Activated T-cell treated with anti-CD3 and anti-CD28 coated beads, Interleukin-2, amount 50 U/mL, for 72 hours (primary cell): ENCODE results near the gene PGGT1B. TPM values are rescaled to one million over a fixed set of nuclear protein-coding genes. Genes with fewer than 3 reads are reported as not detected.
A peak's percentile ranks its signal among the peaks of the same experiment; 100 is the strongest.

Experiments used
- ATAC-seq, 2 donors: fragments of 150-1000 bp; cut with Tn5 transposase; replicated peaks in 1 of 2; 2 replicates each; pipeline ENCODE4 v1.10.0; 2021; ENCODE audit warnings: moderate library complexity in 2 of 2, mild to moderate bottlenecking in 1 of 2
- DNase-seq, 2 donors: peaks; one replicate each; pipeline ENCODE4 v3.0.0; 2021 to 2022; ENCODE audit warnings: mixed read lengths in 1 of 2
- H3K27ac Mint-ChIP-seq: one replicate; pipeline ENCODE4 v1.8.0; 2022; ENCODE audit warnings: mild to moderate bottlenecking, moderate library complexity, mixed read lengths
- H3K27me3 Mint-ChIP-seq: one replicate; pipeline ENCODE4 v1.8.0; 2022; ENCODE audit warnings: low read depth, mixed read lengths
- H3K36me3 Mint-ChIP-seq, 2 donors: one replicate each; pipeline ENCODE4 v1.8.0; 2022; ENCODE audit warnings: mixed read lengths in 2 of 2, mild to moderate bottlenecking in 1 of 2; ENCODE audit not compliant: insufficient read depth in 2 of 2
- H3K4me1 Mint-ChIP-seq: one replicate; pipeline ENCODE4 v1.8.0; 2022; ENCODE audit warnings: low read depth, mixed read lengths
- H3K4me3 Mint-ChIP-seq, 2 donors: one replicate each; pipeline ENCODE4 v1.8.0; 2022; ENCODE audit warnings: mild to moderate bottlenecking in 2 of 2, mixed read lengths in 2 of 2, moderate library complexity in 2 of 2
- H3K9me3 Mint-ChIP-seq, 2 donors: one replicate each; pipeline ENCODE4 v1.8.0; 2022; ENCODE audit warnings: mixed read lengths in 2 of 2
- total RNA-seq, 2 donors: library from RNA; stranded (reverse); gene quantifications; one replicate each; pipeline ENCODE4 v1.2.3, GENCODE V29; 2022

The PGGT1B gene
- total RNA-seq, 2 donors from 2014 or later, result 47.5 TPM

DNA sequence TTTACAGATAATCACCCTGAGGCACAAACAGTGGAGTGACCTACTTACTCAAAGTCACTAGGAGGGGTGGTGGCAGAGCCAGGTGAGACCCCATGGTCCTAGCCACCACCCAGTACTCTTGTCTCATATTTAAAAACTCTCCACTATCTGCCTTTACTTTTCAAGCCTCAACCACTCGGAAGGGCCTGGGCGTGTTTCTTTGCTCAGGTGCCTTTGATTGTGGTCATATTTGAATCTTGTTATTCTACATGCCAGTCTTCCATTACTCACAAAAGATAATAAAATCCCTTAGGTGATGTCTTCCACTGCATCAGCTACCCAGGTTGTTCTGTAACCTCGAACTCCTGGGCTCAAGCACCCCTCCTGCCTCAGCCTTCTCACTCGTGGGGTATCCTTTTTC, 72.3 kb downstream of the PGGT1B start:
- no peaks in the 10 kb centered on the region for H3K36me3 Mint-ChIP-seq
- H3K4me3 Mint-ChIP-seq, result no peak overlapping the region
- H3K27me3 Mint-ChIP-seq, result peaks cover 12% of the 10 kb centered on the region
- ATAC-seq, result no peak
- no peak overlapping the region for H3K27ac Mint-ChIP-seq
- H3K9me3 Mint-ChIP-seq, result no peaks in the 10 kb centered on the region
- no peak for DNase-seq
- no peaks in the 10 kb centered on the region for H3K4me1 Mint-ChIP-seq

DNA sequence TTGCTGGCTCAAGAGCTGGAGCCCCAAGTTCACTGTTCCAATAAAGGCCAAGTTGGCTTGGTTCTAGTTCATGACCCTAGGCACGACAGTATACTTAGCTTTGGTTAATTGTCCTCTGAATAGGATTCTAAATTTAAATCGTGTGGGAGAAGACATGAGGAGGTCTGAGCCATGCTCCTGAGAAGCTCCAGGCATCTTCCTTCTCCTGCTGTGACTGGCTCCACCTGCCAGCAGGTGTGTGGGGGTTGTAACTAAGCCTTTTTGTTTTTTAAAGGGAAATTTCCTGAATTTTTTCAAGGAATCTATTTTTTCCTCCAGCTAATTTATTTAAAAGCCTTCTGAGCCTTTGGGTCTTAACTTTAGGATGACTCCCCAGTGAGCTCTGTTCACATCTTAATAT, 72.8 kb downstream of the PGGT1B start:
- no peak for DNase-seq
- Mint-ChIP-seq H3K36me3 (no peaks in the 10 kb centered on the region), H3K9me3 (no peaks in the 10 kb centered on the region), H3K27me3 (peaks cover 12% of the 10 kb centered on the region), H3K27ac (no peak overlapping the region), H3K4me1 (no peaks in the 10 kb centered on the region), H3K4me3 (no peak overlapping the region)
- ATAC-seq, result no peak

DNA sequence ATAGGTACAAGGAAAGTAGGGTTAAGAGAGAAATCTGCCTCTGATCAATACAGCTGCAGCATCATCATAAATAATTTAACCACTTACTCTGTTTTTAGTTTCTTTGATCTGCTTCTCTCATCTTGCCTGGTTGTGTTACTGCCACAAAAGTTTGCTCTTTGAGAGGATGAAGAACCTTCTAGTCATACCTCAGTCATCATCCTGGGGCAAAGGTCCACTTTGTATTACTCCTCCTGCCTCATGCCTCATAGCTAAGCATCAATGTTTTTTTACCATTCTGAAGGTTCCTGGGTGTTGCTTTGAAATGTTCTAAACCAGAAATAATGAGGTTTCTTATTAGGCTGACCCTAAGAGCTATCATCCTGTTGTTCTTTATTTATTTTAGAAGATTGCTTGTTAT, 75.9 kb downstream of the PGGT1B start:
- no peak overlapping the region for H3K27ac Mint-ChIP-seq
- ATAC-seq, result no peak
- no peaks in the 10 kb centered on the region for H3K4me1 Mint-ChIP-seq
- no peak for DNase-seq
- no peak overlapping the region for H3K4me3 Mint-ChIP-seq
- peaks cover 0 to 2% of the 10 kb centered on the region in 2 donors for H3K36me3 Mint-ChIP-seq
- peaks cover 32% of the 10 kb centered on the region for H3K27me3 Mint-ChIP-seq
- H3K9me3 Mint-ChIP-seq, result no peaks in the 10 kb centered on the region

DNA sequence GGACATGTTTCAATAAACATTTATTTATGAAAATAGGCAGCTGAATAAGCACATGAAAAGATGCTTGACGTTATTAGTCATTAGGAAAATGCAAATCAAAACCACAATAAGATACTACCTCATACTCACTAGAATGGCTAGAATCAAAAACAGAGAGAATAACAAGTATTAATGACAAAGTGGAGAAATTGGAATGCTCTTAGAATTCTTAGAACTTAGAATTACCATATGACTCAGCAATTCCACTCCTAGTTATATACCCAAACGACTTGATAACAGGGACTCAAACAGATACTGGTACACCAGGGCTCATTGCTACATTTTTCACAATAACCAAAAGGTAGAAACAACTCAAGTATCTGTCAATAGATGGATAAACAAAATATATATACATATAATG, 77.9 kb downstream of the PGGT1B start:
- H3K27me3 Mint-ChIP-seq, result peaks cover 53% of the 10 kb centered on the region
- no peak overlapping the region for H3K4me3 Mint-ChIP-seq
- no peak for ATAC-seq
- peaks cover 0 to 4% of the 10 kb centered on the region in 2 donors for H3K36me3 Mint-ChIP-seq
- H3K27ac Mint-ChIP-seq, result no peak overlapping the region
- H3K4me1 Mint-ChIP-seq, result peaks cover 4% of the 10 kb centered on the region
- no peaks in the 10 kb centered on the region for H3K9me3 Mint-ChIP-seq
- no peak for DNase-seq

DNA sequence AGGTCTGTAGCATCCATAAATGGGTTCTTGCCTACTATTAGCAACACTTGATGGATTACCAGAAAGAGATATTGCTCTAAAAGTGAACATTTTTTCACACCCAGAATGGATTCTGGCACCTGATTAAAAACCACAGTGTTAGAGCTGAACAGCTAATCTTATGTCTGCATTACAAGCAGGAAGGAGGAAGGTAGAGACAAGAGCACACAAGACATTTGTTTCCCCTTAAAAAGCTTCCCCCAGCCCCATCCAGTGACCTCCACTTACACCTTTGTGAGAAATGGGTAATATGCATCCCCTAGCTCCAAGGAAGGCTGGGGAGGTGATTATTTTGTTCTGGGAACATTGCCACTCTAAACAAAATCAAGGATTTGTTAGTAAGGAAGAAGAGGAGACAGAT, 80.9 kb downstream of the PGGT1B start:
- Mint-ChIP-seq H3K9me3 (no peaks in the 10 kb centered on the region), H3K4me3 (no peak overlapping the region), H3K4me1 (peaks cover 11% of the 10 kb centered on the region), H3K27me3 (peaks cover 73% of the 10 kb centered on the region), H3K27ac (no peak overlapping the region), H3K36me3 (peaks cover 0 to 4% of the 10 kb centered on the region in 2 donors)
- no peak for DNase-seq
- no peak for ATAC-seq

DNA sequence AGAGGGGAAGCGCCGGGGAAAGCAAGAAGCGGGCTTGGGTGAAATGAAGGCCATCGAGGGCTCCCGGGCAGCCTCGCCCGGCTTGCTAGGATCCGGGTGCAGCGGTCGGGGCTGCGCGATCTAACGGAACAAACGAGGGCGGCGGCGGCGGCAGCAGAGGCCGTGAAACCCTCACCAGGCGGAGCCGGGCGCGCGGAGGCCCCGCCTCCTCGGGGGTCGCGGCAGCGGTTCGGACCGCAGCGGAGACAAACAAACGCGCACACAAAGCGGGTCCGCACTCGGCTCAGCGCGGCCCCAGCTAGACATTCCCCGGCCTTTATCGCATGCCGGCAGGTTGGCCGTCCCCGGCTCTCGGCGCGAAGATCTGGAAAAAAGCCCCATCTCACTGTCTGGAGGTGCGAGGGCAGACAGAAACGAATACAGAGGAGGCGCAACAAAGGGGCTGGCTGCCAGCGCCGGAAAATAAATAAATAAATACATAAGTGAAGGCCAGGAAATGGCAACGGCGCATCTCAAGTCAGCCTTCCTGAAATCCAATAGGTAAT, 82.4 kb downstream of the PGGT1B start:
- DNase-seq (peak; percentile 31 to 42), ATAC-seq (peak; percentile 74 to 82)
- Mint-ChIP-seq H3K27me3 (peaks cover 73% of the 10 kb centered on the region), H3K4me1 (peaks cover 11% of the 10 kb centered on the region), H3K27ac (no peak overlapping the region), H3K36me3 (peaks cover 0 to 4% of the 10 kb centered on the region in 2 donors), H3K4me3 (peak overlapping the region; percentile 91 to 94), H3K9me3 (no peaks in the 10 kb centered on the region)

DNA sequence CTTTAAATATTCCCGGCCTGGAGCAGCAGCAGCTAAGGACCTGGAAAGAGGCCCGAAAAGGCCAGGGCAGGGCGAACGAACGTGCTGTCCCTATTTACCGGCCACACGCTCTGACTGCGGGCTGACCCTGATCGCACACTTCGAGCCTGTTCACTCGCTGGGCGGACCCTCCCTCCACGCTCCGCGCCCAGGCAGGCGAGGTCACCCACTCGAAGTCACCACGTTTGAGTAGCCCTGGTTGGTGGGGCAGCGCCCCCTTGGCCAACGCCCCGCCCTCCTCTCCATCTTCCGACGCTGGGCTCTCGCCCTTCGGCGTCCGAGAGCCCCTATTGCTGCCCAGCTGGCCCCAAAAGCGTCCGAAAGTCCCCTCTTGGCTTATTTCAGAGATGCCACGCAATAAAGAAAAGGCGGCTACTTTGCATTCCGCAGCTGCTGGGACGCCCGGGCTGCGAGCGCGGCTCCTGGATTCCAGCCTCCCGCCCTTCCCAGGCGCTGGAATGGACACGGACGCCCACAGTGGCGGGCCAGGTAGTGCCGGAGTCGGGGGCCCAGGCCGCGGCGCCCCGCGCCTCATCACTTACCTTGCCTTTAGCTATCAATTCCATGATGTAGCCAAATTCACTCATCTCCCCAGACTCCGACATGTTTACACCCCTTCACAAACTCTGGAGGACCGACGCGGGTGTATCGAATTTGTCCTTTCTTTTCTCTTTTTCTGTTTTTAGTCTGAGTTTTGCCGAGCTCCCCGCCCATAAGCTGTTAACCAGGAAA, 83.1 kb downstream of the PGGT1B start:
- H3K4me3 Mint-ChIP-seq, result peak overlapping the region; percentile 91 to 94
- H3K36me3 Mint-ChIP-seq, result peaks cover 0 to 4% of the 10 kb centered on the region in 2 donors
- no peaks in the 10 kb centered on the region for H3K9me3 Mint-ChIP-seq
- peaks cover 11% of the 10 kb centered on the region for H3K4me1 Mint-ChIP-seq
- H3K27ac Mint-ChIP-seq, result no peak overlapping the region
- peak; percentile 4 to 8 for DNase-seq
- peaks cover 75% of the 10 kb centered on the region for H3K27me3 Mint-ChIP-seq
- ATAC-seq, result peak; percentile 50 to 56

DNA sequence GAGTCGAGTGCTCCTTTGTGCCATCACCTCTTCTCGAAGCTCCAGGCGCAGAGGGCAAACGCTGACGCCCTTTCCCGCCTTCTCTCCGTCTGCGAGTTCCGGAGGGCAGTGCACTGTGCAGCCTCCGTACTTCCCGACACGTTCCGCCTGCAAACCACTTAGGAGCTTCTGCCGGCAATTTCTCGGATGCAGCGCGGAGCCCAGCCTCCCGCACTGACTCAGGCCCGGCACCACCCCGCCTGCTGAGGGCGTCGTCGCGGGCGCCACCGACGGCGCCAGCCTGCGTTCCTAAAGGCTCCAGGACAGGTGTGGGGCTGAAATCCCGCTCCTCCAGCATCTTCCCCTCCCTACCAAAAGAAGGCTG, 83.7 kb downstream of the PGGT1B start:
- ATAC-seq, result peak in 1 of 2 donors; percentile 33
- Mint-ChIP-seq H3K4me3 (peak overlapping the region; percentile 91 to 94), H3K36me3 (peaks cover 0 to 2% of the 10 kb centered on the region in 2 donors), H3K9me3 (no peaks in the 10 kb centered on the region), H3K4me1 (peaks cover 11% of the 10 kb centered on the region), H3K27ac (no peak overlapping the region), H3K27me3 (peaks cover 75% of the 10 kb centered on the region)
- no peak for DNase-seq

DNA sequence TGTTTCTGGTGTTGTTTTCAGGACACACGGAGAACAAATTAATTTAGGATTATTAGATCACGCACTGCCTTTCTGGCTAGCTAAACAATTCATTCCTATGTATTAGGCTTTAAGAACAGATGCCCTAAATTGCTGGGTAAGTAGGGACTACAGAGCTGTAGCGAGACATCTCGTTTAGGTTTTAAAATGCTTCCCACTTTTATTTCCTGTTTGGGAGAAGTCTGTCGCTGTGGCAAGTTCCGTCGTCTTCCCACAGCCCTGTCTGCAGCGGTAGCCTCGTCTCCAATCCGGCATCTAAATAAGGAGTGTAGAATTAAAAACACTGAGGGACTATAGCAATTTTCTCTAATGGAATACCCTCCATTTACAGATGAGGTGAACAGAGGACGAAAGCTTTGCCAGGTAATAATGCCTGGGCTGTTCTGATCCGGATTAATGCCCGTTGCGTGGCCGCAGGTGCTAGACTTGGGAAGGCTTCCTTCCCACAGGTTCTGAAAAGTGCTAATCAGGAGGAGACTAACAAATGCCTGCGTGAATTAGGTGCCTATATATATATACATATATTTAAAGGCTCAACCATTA, 91.7 kb downstream of the PGGT1B start:
- DNase-seq (no peak), ATAC-seq (no peak)
- H3K27me3 Mint-ChIP-seq, result peaks cover 63% of the 10 kb centered on the region
- no peak overlapping the region for H3K27ac Mint-ChIP-seq
- peaks cover 4% of the 10 kb centered on the region in 2 donors for H3K36me3 Mint-ChIP-seq
- peaks cover 5% of the 10 kb centered on the region for H3K4me1 Mint-ChIP-seq
- H3K9me3 Mint-ChIP-seq, result peaks cover 4 to 5% of the 10 kb centered on the region in 2 donors
- peak overlapping the region; percentile 88 to 91 for H3K4me3 Mint-ChIP-seq

DNA sequence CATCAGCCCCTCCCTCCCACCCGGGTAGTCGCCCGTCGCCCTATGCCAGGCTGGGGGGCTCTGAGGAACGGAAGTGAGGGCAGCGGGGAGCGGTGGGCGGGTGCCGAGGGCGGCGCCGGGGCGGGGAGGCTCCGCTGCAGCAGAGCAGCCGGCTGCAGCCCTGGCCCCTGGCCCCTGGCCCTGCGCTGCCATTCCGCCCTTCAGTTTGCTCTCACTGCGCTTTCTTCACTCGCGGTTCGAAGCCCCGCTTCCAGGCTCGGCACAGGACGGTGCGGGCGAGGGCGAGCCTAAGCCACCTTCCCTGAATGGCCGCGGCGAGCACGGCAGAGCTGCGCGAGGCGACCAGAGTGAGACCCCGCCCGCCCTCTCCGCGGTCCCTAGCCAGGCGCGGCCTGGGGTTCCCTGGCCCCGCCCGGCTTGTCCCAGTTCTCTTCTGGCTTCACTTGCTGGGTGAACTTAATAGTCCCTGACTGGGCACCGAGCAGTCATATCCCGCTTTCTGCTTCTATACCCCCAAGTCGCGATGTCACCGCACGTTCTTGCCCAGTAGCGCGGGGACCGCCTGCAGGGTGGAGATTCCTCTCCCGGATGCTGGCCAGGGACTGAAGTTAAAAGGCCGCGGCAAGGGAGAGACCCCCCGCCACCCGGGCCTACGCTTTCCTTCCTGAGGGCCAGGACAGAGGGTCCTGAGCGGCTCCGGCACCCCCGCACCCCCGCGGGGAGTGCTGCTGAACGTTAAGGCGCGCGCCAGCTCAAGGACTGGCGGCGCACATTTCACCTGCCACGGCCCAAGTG, 92.3 kb downstream of the PGGT1B start:
- peak overlapping the region; percentile 88 to 91 for H3K4me3 Mint-ChIP-seq
- H3K4me1 Mint-ChIP-seq, result peaks cover 5% of the 10 kb centered on the region
- ATAC-seq (peak; percentile 50 to 56), DNase-seq (peak in 1 of 2 donors; percentile 19)
- peaks cover 63% of the 10 kb centered on the region for H3K27me3 Mint-ChIP-seq
- peaks cover 4 to 5% of the 10 kb centered on the region in 2 donors for H3K9me3 Mint-ChIP-seq
- H3K27ac Mint-ChIP-seq, result no peak overlapping the region
- peaks cover 4% of the 10 kb centered on the region in 2 donors for H3K36me3 Mint-ChIP-seq

DNA sequence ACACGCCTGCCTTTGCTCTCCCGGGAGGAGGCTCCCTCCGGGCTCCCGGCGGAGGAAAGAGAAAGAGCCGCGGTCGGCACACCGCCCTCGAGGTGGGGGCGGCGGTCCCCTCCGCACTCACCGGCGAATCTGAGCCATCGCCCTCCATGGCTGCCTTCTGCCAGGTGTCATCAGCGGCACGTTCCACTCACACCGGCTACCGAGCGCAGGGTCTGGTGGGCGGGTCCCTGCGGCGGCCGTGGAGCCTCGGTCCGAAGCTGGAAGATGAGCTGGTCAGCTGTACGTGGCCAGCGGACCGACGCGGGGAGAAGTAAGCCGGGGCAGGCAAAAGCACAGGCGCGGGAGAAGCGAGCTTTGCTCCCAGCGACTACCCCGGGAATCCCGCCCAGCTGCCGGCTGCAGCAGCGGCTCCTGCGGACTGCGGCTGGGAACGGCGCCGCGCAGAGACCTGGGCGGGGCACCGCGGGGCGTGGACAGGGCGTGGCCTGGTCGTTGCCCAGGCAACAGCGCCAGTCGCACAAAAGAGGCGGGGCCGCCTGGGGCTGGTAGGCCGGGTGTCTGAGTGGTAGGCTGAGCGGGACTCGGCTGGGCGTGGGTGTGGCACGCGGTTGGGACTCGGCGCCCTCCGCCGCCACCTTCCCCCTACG, 93.1 kb downstream of the PGGT1B start, which contains the start of gene TRIM36:
TSS of gene TRIM36 (minus strand) at position 422 of the 647 bp plus-strand sequence. CDS start at position 148, 274 bp downstream.
- peak; percentile 96 to 98 for ATAC-seq

DNA sequence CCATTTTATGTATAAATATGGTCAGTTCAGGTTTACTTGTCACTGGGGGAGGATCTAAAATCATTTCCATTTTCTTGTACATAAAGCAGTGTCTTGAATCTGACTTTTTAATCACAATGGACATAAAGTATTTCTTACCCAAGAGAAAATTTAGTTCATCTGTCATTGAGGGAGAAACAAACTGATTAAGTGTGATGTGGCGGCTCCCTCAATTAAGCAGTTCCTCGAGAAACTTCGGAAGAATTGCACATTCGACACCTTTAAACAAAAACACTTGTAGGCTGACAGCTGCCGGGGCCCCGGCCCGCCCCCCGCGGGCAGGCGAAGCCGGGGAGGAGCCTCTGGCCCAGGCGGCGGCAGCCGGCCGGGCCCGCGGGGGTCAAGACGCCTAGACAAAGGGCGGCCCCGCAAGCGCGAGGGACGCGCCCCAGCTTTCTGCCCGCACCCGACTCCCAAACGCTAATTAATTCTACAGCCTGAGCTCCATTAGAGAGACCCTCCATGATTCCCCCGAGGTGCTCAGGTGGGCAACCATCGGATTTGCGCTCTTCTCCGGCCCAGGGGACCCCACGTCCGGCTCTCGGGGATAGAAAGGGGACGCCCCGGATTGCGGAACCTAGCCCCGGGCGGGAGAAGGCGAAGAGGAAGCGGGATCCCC, 93.7 kb downstream of the PGGT1B start:
- no peak overlapping the region for H3K27ac Mint-ChIP-seq
- H3K27me3 Mint-ChIP-seq, result peaks cover 54% of the 10 kb centered on the region
- peak overlapping the region; percentile 88 to 91 for H3K4me3 Mint-ChIP-seq
- peaks cover 5% of the 10 kb centered on the region for H3K4me1 Mint-ChIP-seq
- no peak for ATAC-seq
- no peak for DNase-seq
- peaks cover 4% of the 10 kb centered on the region in 2 donors for H3K36me3 Mint-ChIP-seq
- H3K9me3 Mint-ChIP-seq, result peaks cover 4 to 5% of the 10 kb centered on the region in 2 donors

More for the DNA sequence above, 93.1 kb downstream of the PGGT1B start, which contains the start of gene TRIM36:
- peaks cover 4% of the 10 kb centered on the region in 2 donors for H3K36me3 Mint-ChIP-seq
- H3K27ac Mint-ChIP-seq, result peak within 1 kb of the TSS; percentile 52
- peaks cover 4 to 5% of the 10 kb centered on the region in 2 donors for H3K9me3 Mint-ChIP-seq
- H3K4me1 Mint-ChIP-seq, result peaks cover 5% of the 10 kb centered on the region
- DNase-seq, result peak; percentile 94 to 95
- peak within 1 kb of the TSS; percentile 88 to 91 for H3K4me3 Mint-ChIP-seq
- peaks cover 61% of the 10 kb centered on the region for H3K27me3 Mint-ChIP-seq
